Caco-2 (cell line): Measurements from ENCODE around the gene AKAP12. TPM values are rescaled to one million over a fixed set of nuclear protein-coding genes. Genes with fewer than 3 reads are reported as not detected.

Experiments used
- BruUV-seq: library from RNA; stranded (reverse); fragments of 400-500 nt; replicated peaks from 2 replicates; lab custom pipeline; 2021; lab: Mats Ljungman, UMichigan
- CTCF ChIA-PET: fragments of 300-600 bp; sonication (Branson Sonifier 250); formaldehyde crosslinking; loops from one replicate; lab custom pipeline; 2022; ENCODE audit warnings: antibody characterized with exemption; lab: Charles Lee
- POLR2A ChIA-PET: fragments of 300-600 bp; sonication (Branson Sonifier 250); formaldehyde crosslinking; loops from one replicate; lab custom pipeline; 2022; ENCODE audit warnings: antibody characterized with exemption; lab: Charles Lee
- DNase-seq, 2 experiments: peaks; one replicate each; pipeline versions ENCODE4 v3.0.0 to v3.0.0-alpha.2; 2020 to 2022
- H3K27me3 ChIP-seq: replicated peaks from 2 replicates; pipeline ENCODE4 v1.6.0; 2011; ENCODE audit warnings: low read length; ENCODE audit not compliant: control insufficient read depth, insufficient read depth
- H3K36me3 ChIP-seq: 2 replicates; pipeline ENCODE4 v1.5.1; 2011; ENCODE audit warnings: low read length; ENCODE audit not compliant: control insufficient read depth, insufficient read depth
- H3K4me1 ChIP-seq: fragments of 250-450 bp; sonication (Bioruptor Pico); 2 replicates; pipeline ENCODE4 v1.5.1; 2020; ENCODE audit warnings: mild to moderate bottlenecking
- H3K4me3 ChIP-seq: 2 replicates; pipeline ENCODE4 v1.5.1; 2011; ENCODE audit warnings: low read depth, mild to moderate bottlenecking, control low read depth, low read length
- H3K9me3 ChIP-seq: fragments of 250-450 bp; sonication (Bioruptor Pico); 2 replicates; pipeline ENCODE4 v1.5.1; 2020; ENCODE audit warnings: mild to moderate bottlenecking, moderate library complexity
- H3K27ac Mint-ChIP-seq: one replicate; pipeline ENCODE4 v1.8.0; 2022; ENCODE audit warnings: mixed read lengths; ENCODE audit not compliant: unreplicated experiment
- H3K27me3 Mint-ChIP-seq: one replicate; pipeline ENCODE4 v1.8.0; 2022; ENCODE audit warnings: mixed read lengths; ENCODE audit not compliant: insufficient read depth, unreplicated experiment
- H3K36me3 Mint-ChIP-seq: one replicate; pipeline ENCODE4 v1.8.0; 2022; ENCODE audit warnings: mild to moderate bottlenecking, mixed read lengths; ENCODE audit not compliant: insufficient read depth, unreplicated experiment
- H3K4me1 Mint-ChIP-seq: one replicate; pipeline ENCODE4 v1.8.0; 2022; ENCODE audit warnings: low read depth, mixed read lengths; ENCODE audit not compliant: unreplicated experiment
- H3K4me3 Mint-ChIP-seq: one replicate; pipeline ENCODE4 v1.8.0; 2022; ENCODE audit warnings: mild to moderate bottlenecking, moderate library complexity, mixed read lengths; ENCODE audit not compliant: unreplicated experiment
- H3K9me3 Mint-ChIP-seq: one replicate; pipeline ENCODE4 v1.8.0; 2022; ENCODE audit warnings: mixed read lengths; ENCODE audit not compliant: unreplicated experiment
- intact Hi-C: fragments of 100-400 bp; cut with micrococcal nuclease; formaldehyde crosslinking; loops from one replicate; pipeline ENCODE4 v1.10.0; 2022; ENCODE audit not compliant: unreplicated experiment
- total RNA-seq: library from RNA; stranded (reverse); gene quantifications from 2 replicates; pipeline ENCODE4 v1.2.3, GENCODE V29; 2022
- TF ChIP-seq, protein P1 (sequence below), 2 experiments: fragments of 200-600 bp in 1 of 2; IDR thresholded peaks; 1 replicate in 1 of 2; 2 replicates in 1 of 2; pipeline versions ENCODE4 v1.5.1 to v1.8.0; 2011 to 2022; ENCODE audit warnings: antibody characterized with exemption in 1 of 2, control low read depth in 1 of 2, inconsistent platforms in 1 of 2, low read depth in 1 of 2, low read length in 1 of 2, mild to moderate bottlenecking in 1 of 2, moderate library complexity in 1 of 2; ENCODE audit not compliant: insufficient read depth in 1 of 2, severe bottlenecking in 1 of 2, unreplicated experiment in 1 of 2

AKAP12 gene
- total RNA-seq, 1 experiment from 2014 or later: 0.93 TPM

DNA sequence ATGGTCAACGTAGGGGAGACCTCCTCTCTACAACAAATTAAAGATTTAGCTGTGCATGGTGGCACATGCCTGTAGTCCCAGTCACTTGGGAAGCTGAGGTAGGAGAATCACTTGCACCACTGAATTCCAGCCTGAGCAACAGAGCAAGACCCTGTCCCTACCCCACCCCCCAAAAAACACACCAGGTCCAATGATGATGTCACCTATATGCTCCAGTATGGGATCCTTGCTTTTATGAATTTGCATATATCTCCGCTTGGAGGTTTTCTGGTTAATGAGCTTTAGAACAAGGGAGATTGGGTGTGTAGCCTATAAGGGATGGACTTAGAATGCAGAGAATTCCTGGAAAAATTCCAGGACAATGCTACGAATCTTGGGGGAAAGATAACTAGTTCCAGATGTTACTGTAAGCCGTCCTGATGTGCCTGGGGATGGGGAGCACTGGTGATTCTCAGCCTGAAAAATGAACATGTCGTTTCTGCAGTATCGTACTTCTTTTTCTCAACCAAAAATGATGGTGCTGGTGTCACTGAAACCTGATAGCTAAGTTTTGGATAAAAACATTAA lies 90.4 kb downstream of the AKAP12 start:
- Mint-ChIP-seq H3K9me3 (no peaks in the 10 kb centered on the region), H3K4me1 (no peaks in the 10 kb centered on the region), H3K27me3 (no peaks in the 10 kb centered on the region), H3K27ac (no peak overlapping the region), H3K36me3 (no peaks in the 10 kb centered on the region), H3K4me3 (no peak overlapping the region)
- Histone ChIP-seq H3K36me3 (no peaks in the 10 kb centered on the region), H3K4me3 (no peak overlapping the region), H3K9me3 (no peaks in the 10 kb centered on the region), H3K27me3 (peaks cover under 1% of the 10 kb centered on the region; the same call in 1 of the 2 replicates), H3K4me1 (peaks cover under 1% of the 10 kb centered on the region; the same call in 1 of the 2 replicates)
- ChIA-PET POLR2A (no interaction called here), CTCF (no interaction called here)
- BruUV-seq: no TSS peak
- TF ChIP-seq, protein P1, sequence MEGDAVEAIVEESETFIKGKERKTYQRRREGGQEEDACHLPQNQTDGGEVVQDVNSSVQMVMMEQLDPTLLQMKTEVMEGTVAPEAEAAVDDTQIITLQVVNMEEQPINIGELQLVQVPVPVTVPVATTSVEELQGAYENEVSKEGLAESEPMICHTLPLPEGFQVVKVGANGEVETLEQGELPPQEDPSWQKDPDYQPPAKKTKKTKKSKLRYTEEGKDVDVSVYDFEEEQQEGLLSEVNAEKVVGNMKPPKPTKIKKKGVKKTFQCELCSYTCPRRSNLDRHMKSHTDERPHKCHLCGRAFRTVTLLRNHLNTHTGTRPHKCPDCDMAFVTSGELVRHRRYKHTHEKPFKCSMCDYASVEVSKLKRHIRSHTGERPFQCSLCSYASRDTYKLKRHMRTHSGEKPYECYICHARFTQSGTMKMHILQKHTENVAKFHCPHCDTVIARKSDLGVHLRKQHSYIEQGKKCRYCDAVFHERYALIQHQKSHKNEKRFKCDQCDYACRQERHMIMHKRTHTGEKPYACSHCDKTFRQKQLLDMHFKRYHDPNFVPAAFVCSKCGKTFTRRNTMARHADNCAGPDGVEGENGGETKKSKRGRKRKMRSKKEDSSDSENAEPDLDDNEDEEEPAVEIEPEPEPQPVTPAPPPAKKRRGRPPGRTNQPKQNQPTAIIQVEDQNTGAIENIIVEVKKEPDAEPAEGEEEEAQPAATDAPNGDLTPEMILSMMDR (IDR thresholded peaks at IDR 0.05; ENCODE audit: insufficient read depth in 1 of 2, low read depth in 1 of 2, low read length in 1 of 2, severe bottlenecking in 1 of 2, unreplicated experiment in 1 of 2): no peak
- DNase-seq: no peak
- intact Hi-C loops: loop anchor here (10.0 kb wide), 1 partner anchor 915 kb away; no protein-coding TSS in a partner anchor

DNA sequence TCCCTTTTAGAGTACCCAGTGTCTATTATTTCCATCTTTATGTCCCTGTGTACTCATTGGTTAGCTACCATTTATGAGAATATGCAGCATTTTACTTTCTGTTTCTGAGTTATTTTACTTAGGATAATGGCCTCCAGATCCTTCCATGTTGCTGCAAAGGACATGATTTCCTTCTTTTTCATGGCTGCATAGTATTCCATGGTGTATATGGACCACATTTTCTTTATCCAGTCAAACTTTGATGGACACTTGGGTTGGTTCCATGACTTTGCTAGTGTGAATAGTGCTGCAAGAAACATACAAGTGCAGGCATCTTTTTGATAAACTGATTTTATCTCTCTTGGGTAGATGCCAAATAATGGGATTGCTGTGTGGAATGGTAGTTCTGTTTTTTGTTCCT lies 96.2 kb downstream of the AKAP12 start:
- H3K36me3 ChIP-seq: no peaks in the 10 kb centered on the region
- intact Hi-C loops: loop anchor here (1.0 to 10.0 kb wide), 3 partner anchors 444 to 931 kb away; no protein-coding TSS in a partner anchor
- no peaks in the 10 kb centered on the region for H3K27me3 ChIP-seq
- no peaks in the 10 kb centered on the region for H3K36me3 Mint-ChIP-seq
- POLR2A ChIA-PET: no interaction called here
- H3K27ac Mint-ChIP-seq: no peak overlapping the region
- no peaks in the 10 kb centered on the region for H3K4me1 Mint-ChIP-seq
- H3K4me3 Mint-ChIP-seq: no peak overlapping the region
- CTCF ChIA-PET: interaction anchor here (0.7 to 1.9 kb wide), 3 partner anchors 11 to 322 kb away, joined by 4 to 62 read pairs (median 25); no protein-coding TSS in a partner anchor
- H3K4me3 ChIP-seq: no peak overlapping the region
- no peaks in the 10 kb centered on the region for H3K9me3 ChIP-seq
- no peaks in the 10 kb centered on the region for H3K9me3 Mint-ChIP-seq
- H3K4me1 ChIP-seq: no peaks in the 10 kb centered on the region
- TF ChIP-seq, protein P1 (IDR thresholded peaks at IDR 0.05; ENCODE audit: insufficient read depth in 1 of 2, low read depth in 1 of 2, low read length in 1 of 2, severe bottlenecking in 1 of 2, unreplicated experiment in 1 of 2): no peak
- H3K27me3 Mint-ChIP-seq: no peaks in the 10 kb centered on the region
- no peak for DNase-seq
- BruUV-seq: no TSS peak

DNA sequence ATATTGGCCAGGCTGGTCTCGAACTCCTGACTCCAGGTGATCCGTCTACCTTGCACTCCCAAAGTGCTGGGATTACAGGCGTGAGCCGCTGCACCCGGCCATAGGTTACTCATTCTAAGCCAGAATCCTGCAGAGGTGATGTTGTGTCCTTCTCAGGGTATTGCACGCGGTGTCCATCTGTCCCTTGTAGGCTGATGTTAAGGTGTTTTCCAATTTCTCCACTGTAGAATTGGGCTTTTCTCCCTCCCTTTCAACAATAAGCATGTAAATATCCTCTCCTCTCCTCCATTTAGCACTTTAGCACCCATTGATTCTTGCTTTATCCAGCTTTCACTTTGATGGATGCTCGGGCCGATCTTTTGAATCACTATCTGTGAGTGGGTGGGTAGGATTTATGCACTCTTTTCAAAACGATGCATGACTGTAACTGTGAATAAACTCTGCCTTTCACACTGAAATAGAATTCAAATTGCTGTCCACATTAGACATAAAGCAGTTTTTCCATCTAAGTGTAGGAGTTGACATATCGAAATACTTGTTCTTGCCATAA lies 99.0 kb downstream of the AKAP12 start:
- Histone ChIP-seq H3K9me3 (no peaks in the 10 kb centered on the region), H3K4me3 (no peak overlapping the region), H3K27me3 (no peaks in the 10 kb centered on the region), H3K36me3 (no peaks in the 10 kb centered on the region), H3K4me1 (no peaks in the 10 kb centered on the region)
- ChIA-PET POLR2A (no interaction called here), CTCF (interaction anchor here (1.1 to 1.2 kb wide), 2 partner anchors 15 to 324 kb away, joined by 3 read pairs; no protein-coding TSS in a partner anchor)
- Mint-ChIP-seq H3K4me1 (no peaks in the 10 kb centered on the region), H3K9me3 (no peaks in the 10 kb centered on the region), H3K27me3 (no peaks in the 10 kb centered on the region), H3K27ac (no peak overlapping the region), H3K36me3 (no peaks in the 10 kb centered on the region), H3K4me3 (no peak overlapping the region)
- BruUV-seq: no TSS peak
- intact Hi-C loops: loop anchor here (5.0 to 10.0 kb wide), 2 partner anchors 924 to 929 kb away; no protein-coding TSS in a partner anchor
- DNase-seq: no peak
- TF ChIP-seq, protein P1 (IDR thresholded peaks at IDR 0.05; ENCODE audit: insufficient read depth in 1 of 2, low read depth in 1 of 2, low read length in 1 of 2, severe bottlenecking in 1 of 2, unreplicated experiment in 1 of 2): no peak
